Mucosa of rectum (tissue), 2 donors: ENCODE results near the gene DLX6.
"Not testable (repeated sequence)": the region's sequence is repeated elsewhere in the genome, so short reads cannot be mapped to it uniquely, and the experiment has no call there.

Source experiments
- H3K27ac ChIP-seq, 2 donors: one replicate each; pipeline ENCODE4 v1.7.0; 2013; ENCODE audit warnings: inconsistent platforms in 2 of 2, low read depth in 2 of 2, low read length in 2 of 2
- H3K27me3 ChIP-seq, 2 donors: one replicate each; pipeline ENCODE4 v1.7.0; 2013; ENCODE audit warnings: low read length in 2 of 2; ENCODE audit not compliant: control insufficient read depth in 2 of 2, insufficient read depth in 2 of 2
- H3K36me3 ChIP-seq, 2 donors: one replicate each; pipeline ENCODE4 v1.7.0; 2013; ENCODE audit warnings: low read length in 2 of 2; ENCODE audit not compliant: control insufficient read depth in 2 of 2, insufficient read depth in 2 of 2
- H3K4me1 ChIP-seq, 2 donors: one replicate each; pipeline ENCODE4 v1.7.0; 2013; ENCODE audit warnings: low read length in 2 of 2, mild to moderate bottlenecking in 1 of 2; ENCODE audit not compliant: control insufficient read depth in 2 of 2, insufficient read depth in 2 of 2
- H3K4me3 ChIP-seq, 2 donors: one replicate each; pipeline ENCODE4 v1.7.0; 2013; ENCODE audit warnings: low read length in 2 of 2
- H3K9ac ChIP-seq, 2 donors: one replicate each; pipeline ENCODE4 v1.7.0; 2013; ENCODE audit warnings: low read length in 2 of 2, low read depth in 1 of 2, mild to moderate bottlenecking in 1 of 2
- H3K9me3 ChIP-seq, 2 donors: one replicate each; pipeline ENCODE4 v1.7.0; 2013; ENCODE audit warnings: low read length in 2 of 2; ENCODE audit not compliant: control insufficient read depth in 2 of 2
- donor health status: healthy.
- donor health status: Normal muscosa, but diverticular disease.

DLX6 gene

GRCh38 chr7:97024209-97025129 is 19.1 kb downstream of the DLX6 start, which contains the start of gene DLX5:
Gene DLX5, minus strand, starts transcription at chr7:97024831. Its CDS starts 208 bp downstream, at chr7:97024623.
- H3K27me3 ChIP-seq: peaks cover 65 to 74% of the 10 kb centered on the region in 2 donors
- no peaks in the 10 kb centered on the region for H3K36me3 ChIP-seq
- peak within 1 kb of the TSS in 1 of 2 donors; percentile 9 for H3K4me3 ChIP-seq
- H3K4me1 ChIP-seq: peaks cover 3 to 6% of the 10 kb centered on the region in 2 donors
- no peaks in the 10 kb centered on the region for H3K9me3 ChIP-seq
- no peak within 1 kb of the TSS for H3K9ac ChIP-seq
- H3K27ac ChIP-seq: no peak within 1 kb of the TSS

GRCh38 chr7:97025130-97025499 is 19.8 kb downstream of the DLX6 start:
- H3K4me1 ChIP-seq: peaks cover 3 to 6% of the 10 kb centered on the region in 2 donors
- H3K9ac ChIP-seq: no peak overlapping the region
- H3K36me3 ChIP-seq: no peaks in the 10 kb centered on the region
- H3K27ac ChIP-seq: no peak overlapping the region
- H3K9me3 ChIP-seq: no peaks in the 10 kb centered on the region
- no peak overlapping the region for H3K4me3 ChIP-seq
- H3K27me3 ChIP-seq: peaks cover 61 to 69% of the 10 kb centered on the region in 2 donors

- H3K9me3 ChIP-seq: no peaks in the 10 kb centered on the region
- peak overlapping the region in 1 of 2 donors; percentile 34 for H3K4me3 ChIP-seq
- peaks cover 56 to 59% of the 10 kb centered on the region in 2 donors for H3K27me3 ChIP-seq
- H3K36me3 ChIP-seq: no peaks in the 10 kb centered on the region
- no peak overlapping the region for H3K27ac ChIP-seq
- peaks cover 3 to 6% of the 10 kb centered on the region in 2 donors for H3K4me1 ChIP-seq
- H3K9ac ChIP-seq: no peak overlapping the region
These were observed 20.8 kb downstream of the DLX6 start for GRCh38 chr7:97025983-97026714.

GRCh38 chr7:97026715-97027426 is 21.5 kb downstream of the DLX6 start:
- no peak overlapping the region for H3K9ac ChIP-seq
- H3K4me3 ChIP-seq: peak overlapping the region; percentile 24 to 62
- H3K27me3 ChIP-seq: peaks cover 52 to 61% of the 10 kb centered on the region in 2 donors
- H3K9me3 ChIP-seq: no peaks in the 10 kb centered on the region
- H3K27ac ChIP-seq: no peak overlapping the region
- peaks cover 3 to 6% of the 10 kb centered on the region in 2 donors for H3K4me1 ChIP-seq
- H3K36me3 ChIP-seq: no peaks in the 10 kb centered on the region

- H3K36me3 ChIP-seq: no peaks in the 10 kb centered on the region
- H3K9me3 ChIP-seq: no peaks in the 10 kb centered on the region
- H3K4me3 ChIP-seq: peak overlapping the region; percentile 24 to 62
- H3K4me1 ChIP-seq: peaks cover 3 to 6% of the 10 kb centered on the region in 2 donors
- H3K27ac ChIP-seq: no peak overlapping the region
- H3K9ac ChIP-seq: no peak overlapping the region
- peaks cover 47 to 57% of the 10 kb centered on the region in 2 donors for H3K27me3 ChIP-seq
These were observed 22.3 kb downstream of the DLX6 start for GRCh38 chr7:97027427-97028234.

- H3K9ac ChIP-seq, H3K36me3 ChIP-seq, H3K27me3 ChIP-seq: not testable (repeated sequence)
These were observed 29.0 kb downstream of the DLX6 start for GRCh38 chr7:97034213-97034852.

GRCh38 chr7:97039374-97040065 is 34.2 kb downstream of the DLX6 start:
- Histone ChIP-seq H3K27me3 (peaks cover 0 to 2% of the 10 kb centered on the region in 2 donors), H3K27ac (no peak overlapping the region), H3K9ac (no peak overlapping the region), H3K4me1 (no peaks in the 10 kb centered on the region), H3K4me3 (no peak overlapping the region), H3K9me3 (no peaks in the 10 kb centered on the region), H3K36me3 (no peaks in the 10 kb centered on the region)

More at GRCh38 chr7:97034213-97034852, 29.0 kb downstream of the DLX6 start:
- H3K4me1 ChIP-seq, H3K27ac ChIP-seq, H3K4me3 ChIP-seq, H3K9me3 ChIP-seq: not testable (repeated sequence)

GRCh38 chr7:97043281-97043680 is 37.9 kb downstream of the DLX6 start:
- H3K4me3 ChIP-seq: no peak overlapping the region

More at GRCh38 chr7:97043281-97043680, 37.9 kb downstream of the DLX6 start:
- H3K36me3 ChIP-seq: no peaks in the 10 kb centered on the region
- H3K4me1 ChIP-seq: no peaks in the 10 kb centered on the region
- H3K27ac ChIP-seq: no peak overlapping the region
- H3K27me3 ChIP-seq: peaks cover 0 to 2% of the 10 kb centered on the region in 2 donors
- no peaks in the 10 kb centered on the region for H3K9me3 ChIP-seq
- H3K9ac ChIP-seq: no peak overlapping the region
